ENCODE data around the gene ZNF609.
"Not testable (repeated sequence)": the region's sequence is repeated elsewhere in the genome, so short reads cannot be mapped to it uniquely, and the experiment has no call there.

Gene ZNF609

GRCh38 chr15:64599226-64599625, 138.8 kb downstream of the ZNF609 start:
- no peak for TF ChIP-seq EZH2 (IDR thresholded peaks at IDR 0.05)
- no peak for TF ChIP-seq FOXP2 (optimal IDR thresholded peaks at IDR 0.05; ENCODE audit: control extremely low read depth, extremely low read length, insufficient read depth)
- TF ChIP-seq POLR2AphosphoS5 (IDR thresholded peaks at IDR 0.05; ENCODE audit: borderline replicate concordance, low read depth, low read length), result no peak
- Histone ChIP-seq H3K36me3 (ENCODE audit: insufficient read depth, low read length) (no peaks in the 10 kb centered on the region), H3K4me3 (no peak overlapping the region), H3K9ac (ENCODE audit: insufficient read length) (no peak overlapping the region), H3K27ac (no peak overlapping the region), H3K9me3 (ENCODE audit: low read depth, low read length) (no peaks in the 10 kb centered on the region)
- no peak for DNase-seq (ENCODE audit: low read depth, low spot score)

GRCh38 chr15:64599716-64600115, 139.3 kb downstream of the ZNF609 start:
- no peak overlapping the region for H3K27ac ChIP-seq
- H3K4me3 ChIP-seq, result no peak overlapping the region
- no peak for TF ChIP-seq POLR2AphosphoS5 (IDR thresholded peaks at IDR 0.05; ENCODE audit: borderline replicate concordance, low read depth, low read length)
- TF ChIP-seq FOXP2 (optimal IDR thresholded peaks at IDR 0.05; ENCODE audit: control extremely low read depth, extremely low read length, insufficient read depth), result no peak
- TF ChIP-seq EZH2 (IDR thresholded peaks at IDR 0.05), result no peak
- no peak for DNase-seq (ENCODE audit: low read depth, low spot score)
- H3K36me3 ChIP-seq (ENCODE audit: insufficient read depth, low read length), result no peaks in the 10 kb centered on the region
- H3K9ac ChIP-seq (ENCODE audit: insufficient read length), result no peak overlapping the region
- H3K9me3 ChIP-seq (ENCODE audit: low read depth, low read length), result no peaks in the 10 kb centered on the region

- TF ChIP-seq FOXP2 (optimal IDR thresholded peaks at IDR 0.05; ENCODE audit: control extremely low read depth, extremely low read length, insufficient read depth) (no peak), POLR2AphosphoS5 (IDR thresholded peaks at IDR 0.05; ENCODE audit: borderline replicate concordance, low read depth, low read length) (no peak), EZH2 (IDR thresholded peaks at IDR 0.05) (no peak)
- Histone ChIP-seq H3K36me3 (ENCODE audit: insufficient read depth, low read length) (no peaks in the 10 kb centered on the region), H3K27ac (peak overlapping the region; percentile 55; the same call in 1 of the 2 replicates), H3K4me3 (no peak overlapping the region), H3K9me3 (ENCODE audit: low read depth, low read length) (no peaks in the 10 kb centered on the region), H3K9ac (ENCODE audit: insufficient read length) (no peak overlapping the region)
- DNase-seq (ENCODE audit: low read depth, low spot score), result no peak
Measured at GRCh38 chr15:64600794-64601193, 140.4 kb downstream of the ZNF609 start.

- H3K9ac ChIP-seq (ENCODE audit: insufficient read length), result no peak overlapping the region
- H3K9me3 ChIP-seq (ENCODE audit: low read depth, low read length), result no peaks in the 10 kb centered on the region
- no peaks in the 10 kb centered on the region for H3K36me3 ChIP-seq (ENCODE audit: insufficient read depth, low read length)
- no peak overlapping the region for H3K27ac ChIP-seq
- H3K4me3 ChIP-seq, result no peak overlapping the region
- no peak for TF ChIP-seq EZH2 (IDR thresholded peaks at IDR 0.05)
- TF ChIP-seq FOXP2 (optimal IDR thresholded peaks at IDR 0.05; ENCODE audit: control extremely low read depth, extremely low read length, insufficient read depth), result no peak
- TF ChIP-seq POLR2AphosphoS5 (IDR thresholded peaks at IDR 0.05; ENCODE audit: borderline replicate concordance, low read depth, low read length), result no peak
- DNase-seq (ENCODE audit: low read depth, low spot score), result no peak
Measured at GRCh38 chr15:64604319-64604718, 143.9 kb downstream of the ZNF609 start.

- not testable (repeated sequence) for H3K9ac ChIP-seq (ENCODE audit: insufficient read length); H3K27ac ChIP-seq; H3K4me3 ChIP-seq; H3K36me3 ChIP-seq (ENCODE audit: insufficient read depth, low read length); H3K9me3 ChIP-seq (ENCODE audit: low read depth, low read length); DNase-seq (ENCODE audit: low read depth, low spot score)
Measured at GRCh38 chr15:64607416-64607815, 147.0 kb downstream of the ZNF609 start.

- no peak overlapping the region for H3K9ac ChIP-seq (ENCODE audit: insufficient read length)
- H3K4me3 ChIP-seq, result no peak overlapping the region
- H3K9me3 ChIP-seq (ENCODE audit: low read depth, low read length), result no peaks in the 10 kb centered on the region
- TF ChIP-seq EZH2 (IDR thresholded peaks at IDR 0.05) (no peak), FOXP2 (optimal IDR thresholded peaks at IDR 0.05; ENCODE audit: control extremely low read depth, extremely low read length, insufficient read depth) (no peak), POLR2AphosphoS5 (IDR thresholded peaks at IDR 0.05; ENCODE audit: borderline replicate concordance, low read depth, low read length) (no peak)
- H3K27ac ChIP-seq, result no peak overlapping the region
- H3K36me3 ChIP-seq (ENCODE audit: insufficient read depth, low read length), result no peaks in the 10 kb centered on the region
- DNase-seq (ENCODE audit: low read depth, low spot score), result no peak
Measured at GRCh38 chr15:64610257-64610919, 150.0 kb downstream of the ZNF609 start.

GRCh38 chr15:64611085-64611725, 150.8 kb downstream of the ZNF609 start:
- Histone ChIP-seq H3K4me3 (no peak overlapping the region), H3K9me3 (ENCODE audit: low read depth, low read length) (no peaks in the 10 kb centered on the region), H3K9ac (ENCODE audit: insufficient read length) (no peak overlapping the region), H3K27ac (no peak overlapping the region), H3K36me3 (ENCODE audit: insufficient read depth, low read length) (no peaks in the 10 kb centered on the region)
- TF ChIP-seq FOXP2 (optimal IDR thresholded peaks at IDR 0.05; ENCODE audit: control extremely low read depth, extremely low read length, insufficient read depth), result no peak
- DNase-seq (ENCODE audit: low read depth, low spot score), result no peak

- H3K36me3 ChIP-seq (ENCODE audit: insufficient read depth, low read length), result no peaks in the 10 kb centered on the region
- H3K27ac ChIP-seq, result no peak overlapping the region
- DNase-seq (ENCODE audit: low read depth, low spot score), result no peak
- no peak overlapping the region for H3K4me3 ChIP-seq
- TF ChIP-seq EZH2 (IDR thresholded peaks at IDR 0.05) (no peak), POLR2AphosphoS5 (IDR thresholded peaks at IDR 0.05; ENCODE audit: borderline replicate concordance, low read depth, low read length) (no peak), FOXP2 (optimal IDR thresholded peaks at IDR 0.05; ENCODE audit: control extremely low read depth, extremely low read length, insufficient read depth) (no peak)
- H3K9ac ChIP-seq (ENCODE audit: insufficient read length), result no peak overlapping the region
- no peaks in the 10 kb centered on the region for H3K9me3 ChIP-seq (ENCODE audit: low read depth, low read length)
Measured at GRCh38 chr15:64614519-64614918, 154.1 kb downstream of the ZNF609 start.

GRCh38 chr15:64617727-64618126, 157.3 kb downstream of the ZNF609 start:
- DNase-seq (ENCODE audit: low read depth, low spot score), result no peak
- H3K36me3 ChIP-seq (ENCODE audit: insufficient read depth, low read length), result no peaks in the 10 kb centered on the region
- no peak overlapping the region for H3K27ac ChIP-seq
- no peak overlapping the region for H3K4me3 ChIP-seq
- H3K9ac ChIP-seq (ENCODE audit: insufficient read length), result no peak overlapping the region
- H3K9me3 ChIP-seq (ENCODE audit: low read depth, low read length), result no peaks in the 10 kb centered on the region
- no peak for TF ChIP-seq POLR2AphosphoS5 (IDR thresholded peaks at IDR 0.05; ENCODE audit: borderline replicate concordance, low read depth, low read length)
- TF ChIP-seq EZH2 (IDR thresholded peaks at IDR 0.05), result no peak
- no peak for TF ChIP-seq FOXP2 (optimal IDR thresholded peaks at IDR 0.05; ENCODE audit: control extremely low read depth, extremely low read length, insufficient read depth)

Data from SK-N-MC (cell line).